IMR-90 (cell line): ENCODE measurements around the gene NUCB2.

ENCODE experiments used
- MAFK ChIP-seq: IDR thresholded peaks from 2 replicates; pipeline ENCODE4 v1.6.1; 2012; ENCODE audit warnings: low read depth, low read length, improper control_type of control experiment
- POLR2A ChIP-seq: IDR thresholded peaks from 2 replicates; pipeline ENCODE4 v1.6.1; 2012; ENCODE audit warnings: mild to moderate bottlenecking, low read depth, low read length
- SMC3 ChIP-seq: fragments of 150-350 bp; IDR thresholded peaks from 2 replicates; pipeline ENCODE4 v1.6.1; 2016; ENCODE audit warnings: low read depth, mild to moderate bottlenecking, antibody characterized with exemption, low read length, moderate library complexity
- TF ChIP-seq, protein P1 (sequence below): conservative IDR thresholded peaks from 2 replicates; pipeline ENCODE4 v1.5.1; 2012; ENCODE audit warnings: mild to moderate bottlenecking, low read depth, low read length, improper control_type of control experiment
- TF ChIP-seq, protein P2 (sequence below): fragments of 150-350 bp; IDR thresholded peaks from 2 replicates; pipeline ENCODE4 v1.6.1; 2017; ENCODE audit warnings: mild to moderate bottlenecking, antibody characterized with exemption, low read length, low read depth

DNA sequence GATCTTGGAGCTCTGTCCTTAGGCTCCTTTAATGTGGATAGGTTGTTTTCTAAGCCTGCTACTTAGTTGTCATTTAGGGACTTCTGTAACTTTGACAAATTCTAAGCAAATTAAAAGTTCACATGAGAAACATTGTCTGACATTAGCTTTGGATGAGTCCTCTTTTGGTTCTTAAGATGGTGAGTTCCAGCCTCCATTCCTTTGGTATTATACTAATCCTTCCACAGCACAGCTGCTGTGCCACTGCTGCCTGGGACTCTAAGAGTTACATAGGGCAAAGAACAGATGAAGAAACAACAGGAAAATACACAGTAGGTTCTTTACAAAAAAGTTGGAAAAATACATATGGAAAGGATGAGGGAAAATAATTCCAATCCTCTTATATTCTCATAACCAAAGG is 43.4 kb upstream of the NUCB2 start:
- TF ChIP-seq, protein P1, sequence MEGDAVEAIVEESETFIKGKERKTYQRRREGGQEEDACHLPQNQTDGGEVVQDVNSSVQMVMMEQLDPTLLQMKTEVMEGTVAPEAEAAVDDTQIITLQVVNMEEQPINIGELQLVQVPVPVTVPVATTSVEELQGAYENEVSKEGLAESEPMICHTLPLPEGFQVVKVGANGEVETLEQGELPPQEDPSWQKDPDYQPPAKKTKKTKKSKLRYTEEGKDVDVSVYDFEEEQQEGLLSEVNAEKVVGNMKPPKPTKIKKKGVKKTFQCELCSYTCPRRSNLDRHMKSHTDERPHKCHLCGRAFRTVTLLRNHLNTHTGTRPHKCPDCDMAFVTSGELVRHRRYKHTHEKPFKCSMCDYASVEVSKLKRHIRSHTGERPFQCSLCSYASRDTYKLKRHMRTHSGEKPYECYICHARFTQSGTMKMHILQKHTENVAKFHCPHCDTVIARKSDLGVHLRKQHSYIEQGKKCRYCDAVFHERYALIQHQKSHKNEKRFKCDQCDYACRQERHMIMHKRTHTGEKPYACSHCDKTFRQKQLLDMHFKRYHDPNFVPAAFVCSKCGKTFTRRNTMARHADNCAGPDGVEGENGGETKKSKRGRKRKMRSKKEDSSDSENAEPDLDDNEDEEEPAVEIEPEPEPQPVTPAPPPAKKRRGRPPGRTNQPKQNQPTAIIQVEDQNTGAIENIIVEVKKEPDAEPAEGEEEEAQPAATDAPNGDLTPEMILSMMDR: no peak
- TF ChIP-seq, protein P2, sequence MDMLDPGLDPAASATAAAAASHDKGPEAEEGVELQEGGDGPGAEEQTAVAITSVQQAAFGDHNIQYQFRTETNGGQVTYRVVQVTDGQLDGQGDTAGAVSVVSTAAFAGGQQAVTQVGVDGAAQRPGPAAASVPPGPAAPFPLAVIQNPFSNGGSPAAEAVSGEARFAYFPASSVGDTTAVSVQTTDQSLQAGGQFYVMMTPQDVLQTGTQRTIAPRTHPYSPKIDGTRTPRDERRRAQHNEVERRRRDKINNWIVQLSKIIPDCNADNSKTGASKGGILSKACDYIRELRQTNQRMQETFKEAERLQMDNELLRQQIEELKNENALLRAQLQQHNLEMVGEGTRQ: no peak
- TF ChIP-seq SMC3 (no peak), MAFK (no peak), POLR2A (no peak)
